IPS DF 4.7 (cell line): Measurements from ENCODE around the gene PSME1.
"Not testable (repeated sequence)": the region's sequence is repeated elsewhere in the genome, so short reads cannot be mapped to it uniquely, and the experiment has no call there.

Experiments used
- DNase-seq: peaks from one replicate; pipeline ENCODE4 v3.0.0-alpha.2; 2013; ENCODE audit warnings: low spot score; ENCODE audit errors: extremely low read depth

The PSME1 gene

DNA sequence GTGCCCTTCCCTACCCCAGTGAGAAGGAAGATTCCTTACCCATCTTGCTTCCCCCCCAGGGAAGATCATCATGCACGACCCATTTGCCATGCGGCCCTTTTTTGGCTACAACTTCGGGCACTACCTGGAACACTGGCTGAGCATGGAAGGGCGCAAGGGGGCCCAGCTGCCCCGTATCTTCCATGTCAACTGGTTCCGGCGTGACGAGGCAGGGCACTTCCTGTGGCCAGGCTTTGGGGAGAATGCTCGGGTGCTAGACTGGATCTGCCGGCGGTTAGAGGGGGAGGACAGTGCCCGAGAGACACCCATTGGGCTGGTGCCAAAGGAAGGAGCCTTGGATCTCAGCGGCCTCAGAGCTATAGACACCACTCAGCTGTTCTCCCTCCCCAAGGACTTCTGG lies 32.5 kb upstream of the PSME1 start:
- DNase-seq: no peak

DNA sequence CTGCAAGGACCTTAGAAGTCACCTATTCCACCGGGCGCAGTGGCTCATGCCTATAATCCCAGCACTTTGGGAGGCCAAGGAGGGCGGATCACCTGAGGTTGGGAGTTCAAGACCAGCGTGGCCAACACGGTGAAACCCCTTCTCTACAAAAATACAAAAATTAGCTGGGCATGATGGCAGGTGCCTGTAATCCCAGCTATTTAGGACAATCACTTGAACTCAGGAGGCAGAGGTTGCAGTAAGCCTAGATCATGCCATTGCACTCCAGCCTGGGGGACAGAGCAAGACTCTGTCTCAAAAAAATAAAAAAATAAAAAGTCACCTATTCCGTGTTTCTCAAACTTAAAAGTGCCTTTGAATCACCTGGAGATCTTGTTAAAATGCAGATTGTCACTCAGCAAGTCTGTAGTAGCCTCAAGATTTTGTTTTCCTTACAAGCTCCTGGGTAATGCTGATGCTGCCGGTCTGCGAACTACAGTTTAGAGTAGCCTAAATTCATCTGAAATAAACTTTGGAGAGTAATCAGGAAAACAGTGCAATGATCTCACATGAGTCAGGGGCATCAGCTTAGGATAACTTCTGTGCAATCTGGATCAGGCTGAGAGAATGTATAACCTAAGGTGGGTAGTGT lies 30.3 kb upstream of the PSME1 start:
- not testable (repeated sequence) for DNase-seq

DNA sequence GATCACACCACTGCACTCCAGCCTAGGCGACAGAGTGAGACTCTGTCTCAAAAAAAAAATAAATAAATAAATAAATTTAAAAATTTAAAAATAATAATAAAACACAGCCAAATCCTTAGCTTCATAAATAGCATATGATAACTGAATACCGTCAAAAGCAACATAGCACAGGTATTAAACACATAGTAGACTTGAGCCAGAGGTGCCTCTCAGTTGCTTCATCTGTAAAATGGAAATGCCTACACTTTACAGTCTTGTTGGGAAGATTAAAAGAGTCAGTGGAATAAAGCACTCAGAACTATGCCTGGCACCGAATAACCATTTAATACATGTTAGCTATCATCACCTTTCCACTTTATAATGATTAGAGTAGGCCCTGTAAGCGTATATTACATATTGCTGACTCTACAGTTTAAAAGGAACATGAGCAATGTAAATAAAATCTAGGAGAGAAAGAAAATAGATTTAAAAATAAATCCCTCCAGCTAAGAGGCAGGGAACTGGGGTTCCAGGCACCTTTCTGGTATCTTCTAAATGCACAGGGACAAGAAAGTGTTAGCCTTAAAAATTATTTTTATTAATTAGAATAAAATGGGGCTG lies 29.2 kb upstream of the PSME1 start:
- no peak for DNase-seq

DNA sequence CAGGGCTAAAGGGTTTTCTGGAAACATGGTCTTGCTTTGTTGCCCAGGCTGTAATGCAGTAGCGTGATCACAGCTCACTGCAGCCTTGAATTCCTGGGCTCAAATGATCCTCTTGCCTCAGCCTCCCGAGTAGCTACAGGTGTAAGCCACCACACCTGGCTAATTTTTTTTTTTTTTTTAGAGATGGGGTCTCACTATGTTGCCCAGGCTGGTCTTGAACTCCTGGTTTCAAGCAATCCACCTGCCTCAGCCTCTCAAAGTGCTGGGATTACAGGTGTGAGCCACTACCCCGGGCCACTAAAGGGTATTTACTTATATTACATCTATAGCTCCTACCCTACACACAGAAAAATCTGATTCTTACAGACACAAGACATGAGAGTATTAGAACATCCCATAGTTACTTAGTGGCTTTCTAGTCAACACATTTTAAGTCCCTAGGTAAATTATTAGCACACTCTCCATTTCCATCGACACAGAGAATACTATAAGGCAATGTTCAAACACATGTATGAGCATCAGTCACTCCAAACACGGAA lies 27.6 kb upstream of the PSME1 start:
- DNase-seq: no peak

DNA sequence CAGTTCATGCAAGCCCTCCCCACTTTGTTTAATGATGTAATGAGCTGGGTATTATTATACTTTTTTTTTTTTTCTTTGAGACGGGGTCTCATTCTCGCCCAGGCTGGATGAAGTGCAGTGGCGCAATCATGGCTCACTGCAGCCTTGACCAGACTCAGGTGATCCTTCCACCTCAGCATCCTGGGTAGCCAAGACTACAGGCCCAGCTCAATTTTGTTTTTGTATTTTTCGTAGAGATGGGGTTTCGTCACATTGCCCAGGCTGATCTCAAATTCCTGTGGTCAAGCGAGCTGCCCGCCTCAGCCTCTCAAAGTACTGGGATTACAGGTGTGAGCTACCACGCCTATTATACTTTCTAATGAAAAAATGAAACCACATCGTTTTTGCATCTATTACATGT lies 25.9 kb upstream of the PSME1 start:
- no peak for DNase-seq

DNA sequence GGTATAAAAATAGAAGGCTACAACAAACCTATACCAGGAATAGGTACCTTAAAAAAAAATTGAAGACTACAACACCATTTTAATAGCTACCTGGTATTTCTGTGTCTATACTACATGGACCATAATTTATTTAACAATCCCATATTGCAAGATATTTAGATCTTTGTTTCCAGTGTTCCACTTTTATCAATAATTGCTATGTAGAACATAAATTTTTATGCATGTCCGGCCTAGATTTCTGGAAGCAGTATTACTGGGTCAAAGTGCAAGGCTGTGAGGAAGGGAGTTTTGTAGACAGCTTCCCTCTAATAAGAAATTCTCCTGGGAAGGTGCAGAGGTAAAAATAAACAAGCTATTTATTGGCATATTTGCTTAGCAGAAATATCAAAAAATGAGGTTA lies 25.5 kb upstream of the PSME1 start:
- no peak for DNase-seq

DNA sequence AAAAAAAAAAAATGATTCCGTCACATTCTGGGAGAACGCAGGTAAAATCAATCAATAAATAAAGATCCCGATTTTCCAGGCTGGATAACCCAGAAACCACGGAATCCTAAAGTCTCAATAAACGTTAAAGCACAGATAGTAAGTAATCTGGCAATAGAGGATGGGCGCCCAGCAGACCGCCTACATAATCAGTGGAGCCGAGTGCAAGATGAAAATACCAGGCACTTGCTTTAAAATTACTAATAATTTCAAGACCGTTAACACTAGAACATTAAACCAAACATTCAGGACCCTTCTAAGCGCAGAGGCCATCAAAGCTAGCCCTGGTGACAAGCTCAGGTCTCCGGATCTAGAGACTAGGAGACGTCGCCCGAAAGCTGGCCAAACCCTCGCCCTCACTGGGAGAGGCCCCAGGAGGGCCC lies 22.6 kb upstream of the PSME1 start:
- DNase-seq: no peak

DNA sequence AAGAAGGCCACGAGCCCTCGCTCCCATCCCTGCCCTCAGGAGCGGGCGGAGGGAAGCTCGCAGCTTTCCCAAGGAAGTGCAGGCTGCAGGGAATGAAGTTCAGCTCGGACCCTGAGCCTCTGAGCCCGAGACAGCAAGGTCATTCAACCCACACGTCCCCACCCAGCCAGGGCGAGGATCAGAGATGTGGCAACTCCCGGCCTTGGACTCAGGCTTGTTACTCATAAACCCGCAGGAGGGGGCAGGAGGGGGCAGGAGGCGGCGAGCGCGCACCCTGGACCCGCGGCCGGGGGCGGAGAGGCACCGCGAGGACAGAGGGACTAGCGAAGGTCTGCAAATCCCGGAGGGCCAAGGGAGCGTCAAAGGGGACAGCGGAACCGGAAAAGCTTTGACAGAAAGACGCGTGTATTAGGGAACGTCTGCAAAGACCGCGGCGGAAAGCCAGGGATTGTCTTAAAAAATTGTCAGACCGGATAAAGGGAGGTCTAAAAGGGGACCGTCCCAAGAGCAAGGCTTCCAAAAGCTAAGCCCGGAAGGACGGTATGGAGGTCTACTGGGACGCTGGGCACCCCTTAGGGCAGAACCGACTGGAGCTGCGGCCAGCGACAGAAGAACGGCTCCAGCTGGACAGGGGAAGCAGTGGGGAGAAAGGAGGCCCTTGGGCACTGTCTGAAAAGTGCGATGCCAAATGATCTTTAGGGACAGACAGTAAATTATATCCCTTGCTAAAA lies 22.0 kb upstream of the PSME1 start:
- peak; percentile 25 for DNase-seq

DNA sequence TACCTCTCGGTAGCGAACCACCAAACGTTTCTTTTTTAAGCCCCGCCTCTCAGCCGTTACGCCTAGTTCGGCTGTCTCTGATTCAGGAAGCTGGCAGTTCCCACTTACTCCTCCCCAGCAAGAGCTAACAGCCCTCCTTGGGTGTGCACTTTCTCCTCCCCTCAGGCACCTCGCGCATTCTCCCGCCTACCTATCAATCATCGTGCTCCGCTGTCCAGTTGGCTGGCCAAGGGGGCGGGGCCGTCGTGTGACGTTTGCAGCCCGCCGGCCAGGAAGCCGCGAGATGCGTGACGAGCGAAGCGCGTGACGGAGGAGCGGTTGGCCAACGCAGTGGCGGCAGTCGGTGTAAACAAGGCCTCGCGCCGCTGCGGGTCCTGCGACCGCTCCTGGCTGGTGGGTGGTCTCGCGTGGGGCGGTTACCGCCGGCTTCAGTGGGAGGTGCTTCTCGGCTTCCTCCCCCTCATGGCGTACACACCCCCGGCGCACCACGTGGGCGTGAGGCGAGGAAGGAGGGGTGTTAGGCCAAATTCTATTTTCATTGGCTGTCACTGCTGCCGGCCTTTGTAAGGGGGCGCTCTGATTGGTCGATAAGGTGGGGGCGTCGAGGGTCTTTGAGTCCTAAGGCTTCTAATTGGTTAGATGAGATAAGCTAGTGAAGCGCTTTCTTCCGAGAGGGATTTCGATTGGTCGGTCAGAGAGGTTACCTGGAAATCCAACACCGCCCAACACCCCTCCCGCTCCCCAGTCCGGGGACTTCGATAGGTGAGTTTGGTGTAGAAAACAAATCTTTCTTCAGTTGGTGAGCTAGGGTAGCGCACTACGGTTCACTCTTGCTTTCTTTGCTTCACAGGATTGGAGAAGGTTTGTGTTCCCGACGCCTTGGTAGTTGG lies 21.2 kb upstream of the PSME1 start, which contains the start of the genes DCAF11 and NRL:
TSS of gene DCAF11 (plus strand) at position 246 of the 890 bp plus-strand sequence. CDS start 818 bp downstream, outside the sequence.
TSS of gene NRL (minus strand) at position 418 of the 890 bp plus-strand sequence. CDS start 32,101 bp downstream, outside the sequence.
- peak; percentile 98 for DNase-seq

DNA sequence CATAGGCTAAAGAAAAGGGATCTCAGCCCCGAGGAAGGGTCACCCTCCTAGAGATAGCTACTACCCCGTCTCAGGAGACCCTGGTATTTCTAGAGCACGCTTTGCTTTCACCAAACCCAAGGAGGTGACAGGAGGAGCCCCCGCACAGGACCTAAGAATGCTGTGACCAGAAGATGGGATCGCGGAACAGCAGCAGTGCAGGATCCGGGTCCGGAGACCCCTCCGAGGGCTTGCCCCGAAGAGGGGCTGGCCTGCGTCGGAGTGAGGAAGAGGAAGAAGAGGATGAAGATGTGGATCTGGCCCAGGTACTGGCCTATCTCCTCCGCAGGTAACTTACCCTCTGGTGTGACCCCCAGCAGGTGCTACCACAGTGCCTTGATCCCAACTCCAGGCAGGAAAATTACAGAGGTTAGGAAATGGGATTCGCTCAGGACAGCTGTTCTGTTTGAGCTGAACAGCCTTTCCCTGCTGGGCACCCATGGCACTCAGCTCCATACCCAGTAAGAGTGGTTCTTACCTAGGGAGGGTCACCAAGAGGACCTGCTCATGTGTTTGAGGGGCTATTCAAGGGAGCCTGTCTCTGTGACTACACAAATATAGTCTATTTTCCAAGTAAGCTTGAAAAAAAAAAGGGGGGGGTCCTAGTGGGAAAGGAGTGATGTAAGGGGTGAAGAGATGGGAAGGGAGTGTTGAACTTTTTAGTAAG lies 20.4 kb upstream of the PSME1 start:
- no peak for DNase-seq

DNA sequence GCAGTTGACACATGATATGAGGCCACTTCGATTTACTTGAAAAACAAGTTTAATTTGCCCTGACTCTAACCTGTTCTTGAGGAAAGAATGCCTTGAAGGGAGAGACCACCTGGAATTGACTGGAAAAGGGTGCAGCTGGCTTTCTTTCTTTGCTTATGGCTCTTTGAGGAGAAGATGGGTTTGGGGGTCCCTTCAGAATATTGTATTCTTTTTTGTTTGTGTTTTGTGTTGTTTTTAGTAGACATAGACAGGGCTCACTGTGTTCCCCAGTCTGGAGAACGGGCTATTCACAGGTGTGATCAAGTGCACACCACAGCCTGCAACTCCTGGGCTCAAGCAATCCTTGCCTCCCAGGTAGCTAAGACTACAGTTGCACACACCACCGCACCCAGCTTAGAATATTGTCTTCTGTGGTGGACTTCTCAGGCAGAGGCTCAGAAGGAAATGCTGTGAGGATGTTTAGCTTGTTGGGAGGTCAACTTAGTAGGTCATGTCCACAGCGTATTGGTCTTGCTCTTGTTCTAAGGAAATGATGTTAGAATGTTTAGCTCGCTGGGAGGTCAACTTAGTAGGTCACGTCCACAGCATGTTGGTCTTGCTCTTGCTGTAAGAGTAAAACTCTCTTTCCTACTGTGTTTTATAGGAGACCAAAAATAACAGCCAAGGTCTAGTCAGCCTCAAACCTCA lies 19.7 kb upstream of the PSME1 start:
- DNase-seq: no peak

DNA sequence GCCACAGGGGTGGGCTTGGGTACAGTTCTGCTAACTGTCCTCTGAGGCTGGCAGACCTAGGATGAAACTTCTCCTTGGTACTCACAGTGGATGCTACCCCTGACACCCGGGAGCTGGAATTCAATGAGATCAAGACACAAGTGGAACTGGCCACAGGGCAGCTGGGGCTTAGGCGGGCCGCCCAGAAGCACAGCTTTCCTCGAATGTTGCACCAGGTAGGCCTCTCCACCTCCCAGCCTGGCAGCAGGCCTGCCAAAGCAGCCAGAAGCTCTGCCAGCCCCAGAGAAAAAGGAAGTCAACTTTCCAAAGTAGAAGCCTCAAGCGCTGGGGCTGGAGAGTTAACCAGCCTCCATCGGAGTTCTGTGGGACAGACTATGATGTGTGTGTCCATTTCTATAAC lies 18.8 kb upstream of the PSME1 start:
- DNase-seq: no peak

DNA sequence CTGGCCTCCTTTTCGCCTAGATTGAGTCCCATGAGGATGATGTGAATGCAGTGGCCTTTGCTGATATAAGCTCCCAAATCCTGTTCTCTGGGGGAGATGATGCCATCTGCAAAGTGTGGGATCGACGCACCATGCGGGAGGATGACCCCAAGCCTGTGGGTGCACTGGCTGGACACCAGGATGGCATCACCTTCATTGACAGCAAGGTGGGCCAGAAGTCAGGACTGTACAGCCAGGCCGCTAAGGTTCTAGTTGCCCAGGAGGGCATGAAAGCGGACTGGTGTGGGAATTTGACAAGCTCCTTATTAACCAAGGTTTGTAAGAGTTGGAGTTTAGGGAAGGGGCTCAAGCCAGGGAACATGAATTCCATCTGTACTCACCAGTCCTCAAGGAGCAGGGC lies 16.3 kb upstream of the PSME1 start:
- no peak for DNase-seq

DNA sequence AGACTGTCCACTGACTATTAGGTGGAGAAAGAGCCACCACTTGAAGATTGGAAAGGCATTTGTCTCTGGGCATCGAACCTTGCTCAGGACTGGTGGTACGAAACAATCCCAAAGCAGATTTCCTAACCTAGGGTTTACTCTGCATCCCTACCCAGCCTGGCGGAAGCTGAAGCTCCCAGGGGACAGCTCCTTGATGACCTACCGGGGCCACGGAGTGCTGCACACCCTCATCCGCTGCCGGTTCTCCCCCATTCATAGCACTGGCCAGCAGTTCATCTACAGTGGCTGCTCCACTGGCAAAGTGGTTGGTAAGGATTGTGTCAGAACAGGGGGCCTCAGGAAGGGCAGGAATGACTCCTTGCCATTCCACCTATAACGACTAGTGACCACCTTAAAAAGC lies 14.8 kb upstream of the PSME1 start:
- no peak for DNase-seq

DNA sequence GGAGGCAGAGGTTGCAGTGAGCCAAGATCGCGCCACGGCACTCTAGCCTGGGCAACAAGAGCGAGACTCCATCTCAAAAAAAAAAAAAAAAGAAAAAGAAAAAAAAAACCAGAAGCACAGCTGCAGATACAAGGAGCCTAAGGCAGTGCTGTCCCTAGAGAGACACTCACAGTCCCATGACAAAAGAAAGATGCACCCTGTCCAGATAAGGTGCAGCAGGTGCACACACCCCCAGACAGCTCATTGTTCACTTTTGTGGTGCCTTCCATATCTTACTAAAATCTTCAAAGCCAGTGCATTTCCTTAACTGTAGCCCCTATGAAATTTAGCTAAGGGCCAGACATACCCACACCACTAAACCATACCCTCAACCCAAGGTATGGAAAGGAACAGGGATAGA lies 13.6 kb upstream of the PSME1 start:
- DNase-seq: no peak

DNA sequence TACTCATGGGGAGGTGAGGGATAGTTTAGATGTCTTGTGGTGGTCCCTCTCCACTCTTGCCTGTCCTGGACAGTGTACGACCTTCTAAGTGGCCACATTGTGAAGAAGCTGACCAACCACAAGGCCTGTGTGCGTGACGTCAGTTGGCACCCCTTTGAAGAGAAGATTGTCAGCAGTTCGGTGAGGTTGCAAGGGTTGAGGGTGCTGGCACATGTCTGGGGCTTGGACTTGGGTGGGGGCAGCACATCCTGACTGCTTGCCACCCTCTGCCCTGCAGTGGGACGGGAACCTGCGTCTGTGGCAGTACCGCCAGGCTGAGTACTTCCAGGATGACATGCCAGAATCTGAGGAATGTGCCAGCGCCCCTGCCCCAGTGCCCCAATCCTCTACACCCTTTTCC lies 13.1 kb upstream of the PSME1 start:
- DNase-seq: no peak

DNA sequence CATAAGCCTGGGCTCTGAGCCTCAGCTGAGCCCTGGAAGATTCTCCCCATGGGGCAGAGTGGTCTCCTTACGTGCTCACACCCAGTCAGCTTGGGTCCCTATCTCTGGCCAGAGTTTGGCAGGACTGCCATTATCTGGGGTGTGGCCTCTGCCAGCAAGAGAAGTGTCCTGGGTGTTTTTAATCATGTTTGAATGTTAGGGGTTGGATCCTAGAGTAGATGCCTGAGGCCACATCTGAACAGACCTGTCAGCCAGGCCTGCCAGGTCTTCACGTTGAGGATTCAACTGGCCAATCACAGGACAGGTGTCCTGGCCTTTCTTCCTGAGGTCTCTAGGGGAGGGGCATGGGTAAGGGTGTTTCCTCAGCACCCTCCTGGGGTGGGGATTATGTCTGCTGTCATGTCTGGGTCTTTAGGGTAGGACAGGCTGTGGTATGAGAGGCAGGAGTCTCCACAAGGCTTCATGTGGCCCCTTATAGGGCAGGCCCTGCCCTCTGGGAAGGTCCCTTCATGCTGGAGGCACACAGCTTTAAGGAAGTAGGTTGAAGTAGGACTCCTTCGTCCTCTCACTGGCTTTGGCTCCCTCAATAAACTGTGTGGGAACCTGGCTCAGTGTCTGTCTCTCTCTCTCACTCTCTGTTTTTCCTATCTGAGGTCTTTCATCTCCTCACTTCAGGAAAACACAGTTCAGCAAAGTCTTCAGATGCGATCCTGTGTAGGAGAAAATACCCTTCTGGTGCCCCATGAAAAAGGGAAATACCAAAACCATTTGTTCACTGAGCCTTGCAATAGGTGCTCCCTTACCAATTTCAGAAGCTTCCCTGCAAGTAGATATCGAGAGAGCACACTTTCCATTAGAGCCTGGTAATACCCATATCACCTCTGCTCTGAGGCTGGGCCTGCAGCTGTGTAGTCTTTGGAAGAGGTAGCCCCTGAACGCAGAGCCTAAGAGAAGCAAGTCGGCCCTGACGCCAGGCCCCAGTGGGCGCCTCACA lies 12.3 kb upstream of the PSME1 start:
- DNase-seq: no peak

DNA sequence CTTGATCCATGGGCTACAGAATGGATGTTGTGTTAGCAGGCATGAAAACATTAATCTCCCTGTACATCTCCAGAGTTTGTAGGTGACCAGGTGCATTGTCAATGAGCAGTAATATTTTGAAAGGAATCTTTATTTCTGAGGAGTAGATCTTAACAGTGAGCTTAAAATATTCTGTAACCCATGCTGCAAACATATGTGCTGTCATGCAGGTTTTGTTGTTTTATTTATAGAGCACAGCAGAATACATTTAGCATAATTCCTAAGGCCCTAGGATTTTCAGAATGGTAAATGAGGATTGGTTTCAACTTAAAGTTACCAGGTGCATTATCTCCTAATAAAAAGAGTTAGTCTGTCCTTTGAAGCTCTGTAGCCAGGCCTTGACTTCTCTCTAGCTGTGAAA lies 9.1 kb upstream of the PSME1 start:
- no peak for DNase-seq

DNA sequence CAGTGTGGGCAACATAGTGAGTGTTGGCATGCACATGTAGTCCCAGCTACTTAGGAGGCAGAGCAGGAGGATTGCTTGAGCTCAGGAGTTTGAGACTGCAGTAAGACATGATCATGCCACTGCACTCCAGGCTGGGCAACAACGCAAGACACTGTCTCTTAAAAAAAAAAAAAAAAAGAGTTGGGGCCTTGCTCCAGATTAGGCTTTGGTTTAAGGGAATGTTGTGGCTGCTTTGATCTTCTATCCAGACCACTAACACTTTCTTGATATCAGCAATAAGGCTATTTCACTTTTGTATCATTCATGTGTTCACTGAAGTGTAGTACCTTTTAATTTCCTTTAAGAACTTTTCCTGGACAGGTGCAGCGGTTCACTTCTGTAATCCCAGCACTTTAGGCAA lies 8.3 kb upstream of the PSME1 start:
- DNase-seq: no peak
